ENCODE measurements around the gene LTBP3. TPM values are rescaled to one million over a fixed set of nuclear protein-coding genes. Genes with fewer than 3 reads are reported as not detected.

Gene LTBP3
- total and polyA plus RNA-seq, 2 of the 4 experiments (the other 2 are of a cell fraction), result 6.6 to 145 TPM

DNA sequence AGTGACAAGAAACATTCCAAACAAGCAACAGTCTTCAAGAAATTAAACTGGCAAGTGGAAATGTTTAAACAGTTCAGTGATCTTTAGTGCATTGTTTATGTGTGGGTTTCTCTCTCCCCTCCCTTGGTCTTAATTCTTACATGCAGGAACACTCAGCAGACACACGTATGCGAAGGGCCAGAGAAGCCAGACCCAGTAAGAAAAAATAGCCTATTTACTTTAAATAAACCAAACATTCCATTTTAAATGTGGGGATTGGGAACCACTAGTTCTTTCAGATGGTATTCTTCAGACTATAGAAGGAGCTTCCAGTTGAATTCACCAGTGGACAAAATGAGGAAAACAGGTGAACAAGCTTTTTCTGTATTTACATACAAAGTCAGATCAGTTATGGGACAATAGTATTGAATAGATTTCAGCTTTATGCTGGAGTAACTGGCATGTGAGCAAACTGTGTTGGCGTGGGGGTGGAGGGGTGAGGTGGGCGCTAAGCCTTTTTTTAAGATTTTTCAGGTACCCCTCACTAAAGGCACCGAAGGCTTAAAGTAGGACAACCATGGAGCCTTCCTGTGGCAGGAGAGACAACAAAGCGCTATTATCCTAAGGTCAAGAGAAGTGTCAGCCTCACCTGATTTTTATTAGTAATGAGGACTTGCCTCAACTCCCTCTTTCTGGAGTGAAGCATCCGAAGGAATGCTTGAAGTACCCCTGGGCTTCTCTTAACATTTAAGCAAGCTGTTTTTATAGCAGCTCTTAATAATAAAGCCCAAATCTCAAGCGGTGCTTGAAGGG is 53.3 kb downstream of the LTBP3 start:
- H2AK9ac ChIP-seq (replicated peaks; ENCODE audit: low read depth, low read length, poor library complexity), result peak overlapping the region; percentile 52
- peak overlapping the region; percentile 62 for H3K4ac ChIP-seq (ENCODE audit: low read depth, low read length)
- peak overlapping the region; percentile 97 for H3K9ac ChIP-seq (ENCODE audit: low read depth, low read length)
- peak overlapping the region; percentile 74 for H3K4me2 ChIP-seq (ENCODE audit: low read depth, low read length)
- H2BK120ac ChIP-seq (ENCODE audit: low read depth, low read length), result no peak overlapping the region
- H2BK15ac ChIP-seq (ENCODE audit: low read depth, low read length), result no peak overlapping the region
- H3K23ac ChIP-seq (ENCODE audit: low read depth, low read length), result peak overlapping the region; percentile 95
- peak overlapping the region; percentile 44 for H3K27ac ChIP-seq (ENCODE audit: insufficient read depth, low read length)
- DNase-seq (peak; percentile 46), ATAC-seq (ENCODE audit: low read depth) (no peak)
- CTCF ChIA-PET, result no interaction called here
- in situ Hi-C loops (cut with MboI; ENCODE audit: low sequenced_read_pairs), result loop anchor here (5.0 kb wide), 1 partner anchor 33 kb away; no protein-coding TSS in a partner anchor
- H3K79me1 ChIP-seq (ENCODE audit: low read depth in 1 of 2, low read length in 2 of 2), result peaks cover 0 to 26% of the 10 kb centered on the region in 2 experiments; a peak in 2 of 4 replicates
- H3K18ac ChIP-seq (ENCODE audit: low read depth, low read length), result peak overlapping the region; percentile 18; the same call in 1 of the 2 replicates
- WGBS, 2 experiments (ENCODE audit: extremely low coverage in 2 of 2, insufficient read length in 1 of 2), result no CpG with 5 or more reads among the region's 8 CpGs
- H2AFZ ChIP-seq (replicated peaks; ENCODE audit: low read length, poor library complexity), result peak overlapping the region; percentile 53
- H2AK5ac ChIP-seq (ENCODE audit: low read depth, low read length), result no peak overlapping the region
- intact Hi-C loops (cut with micrococcal nuclease), result loop anchor here (5.0 kb wide), 1 partner anchor 33 kb away; no protein-coding TSS in a partner anchor
- no peak overlapping the region for H2BK20ac ChIP-seq (ENCODE audit: low read depth, low read length)
- H3K4me3 ChIP-seq (ENCODE audit: insufficient read depth, low read depth, low read length), result peak overlapping the region; percentile 72
- H4K20me1 ChIP-seq (ENCODE audit: insufficient read depth, low read length), result peaks cover 82% of the 10 kb centered on the region
- H3K56ac ChIP-seq (ENCODE audit: extremely low read depth, insufficient read depth, low read length), result peak overlapping the region; percentile 82
- POLR2A ChIA-PET (ENCODE audit: unreplicated experiment), result interaction anchor here (0.6 to 14.2 kb wide), 7 partner anchors 6 to 118 kb away, joined by 4 to 494 read pairs (median 45); partner anchors contain the start of genes FRMD8, MALAT1 and NEAT1
- TF ChIP-seq MAFK (IDR thresholded peaks at IDR 0.05; ENCODE audit: low read depth, low read length) (no peak), CTCF (conservative IDR thresholded peaks at IDR 0.05; ENCODE audit: low read depth, low read length) (no peak), RCOR1 (IDR thresholded peaks at IDR 0.05; ENCODE audit: insufficient replicate concordance, low read length) (no peak), CEBPB (IDR thresholded peaks at IDR 0.05; ENCODE audit: low read depth, low read length) (no peak), BHLHE40 (IDR thresholded peaks at IDR 0.05; ENCODE audit: low read depth, low read length) (no peak)
- TF ChIP-seq, protein P1, sequence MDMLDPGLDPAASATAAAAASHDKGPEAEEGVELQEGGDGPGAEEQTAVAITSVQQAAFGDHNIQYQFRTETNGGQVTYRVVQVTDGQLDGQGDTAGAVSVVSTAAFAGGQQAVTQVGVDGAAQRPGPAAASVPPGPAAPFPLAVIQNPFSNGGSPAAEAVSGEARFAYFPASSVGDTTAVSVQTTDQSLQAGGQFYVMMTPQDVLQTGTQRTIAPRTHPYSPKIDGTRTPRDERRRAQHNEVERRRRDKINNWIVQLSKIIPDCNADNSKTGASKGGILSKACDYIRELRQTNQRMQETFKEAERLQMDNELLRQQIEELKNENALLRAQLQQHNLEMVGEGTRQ (IDR thresholded peaks at IDR 0.05; ENCODE audit: low read depth, low read length), result peak; percentile 11; the same call in 1 of the 2 replicates
- H4K5ac ChIP-seq (ENCODE audit: low read depth, low read length), result no peak overlapping the region
- peak overlapping the region; percentile 84 for H2BK5ac ChIP-seq (ENCODE audit: low read depth, low read length, poor library complexity, severe bottlenecking)
- H3K9me3 ChIP-seq (ENCODE audit: control insufficient read depth, insufficient read depth, low read length), result no peaks in the 10 kb centered on the region
- H4K8ac ChIP-seq (ENCODE audit: low read depth in 2 of 2, low read length in 2 of 2), result no peak overlapping the region
- H3K36me3 ChIP-seq (ENCODE audit: control insufficient read depth, insufficient read depth, low read length), result peaks cover 51% of the 10 kb centered on the region
- dilution Hi-C loops (cut with HindIII; ENCODE audit: low sequenced_read_pairs, unreplicated experiment), result no loop called here
- peak overlapping the region; percentile 95 for H3K14ac ChIP-seq (replicated peaks; ENCODE audit: low read depth, low read length)
- no peaks in the 10 kb centered on the region for H3K9me1 ChIP-seq (ENCODE audit: insufficient read depth, low read length)
- no TSS peak for BruUV-seq (replicated peaks)
- H4K91ac ChIP-seq (ENCODE audit: insufficient read depth, low read depth, low read length), result no peak overlapping the region
- H3K27me3 ChIP-seq (ENCODE audit: control insufficient read depth, insufficient read depth, low read length), result no peaks in the 10 kb centered on the region
- no peaks in the 10 kb centered on the region for H3K4me1 ChIP-seq (ENCODE audit: control insufficient read depth, insufficient read depth, low read length)

Data from IMR-90 (cell line).